ENCODE measurements around the gene ACP5. TPM values are rescaled to one million over a fixed set of nuclear protein-coding genes. Genes with fewer than 3 reads are reported as not detected.

ACP5 gene
- total RNA-seq, 4 donors from 2014 or later, result 4.8 to 12.6 (median 10.7) TPM

DNA sequence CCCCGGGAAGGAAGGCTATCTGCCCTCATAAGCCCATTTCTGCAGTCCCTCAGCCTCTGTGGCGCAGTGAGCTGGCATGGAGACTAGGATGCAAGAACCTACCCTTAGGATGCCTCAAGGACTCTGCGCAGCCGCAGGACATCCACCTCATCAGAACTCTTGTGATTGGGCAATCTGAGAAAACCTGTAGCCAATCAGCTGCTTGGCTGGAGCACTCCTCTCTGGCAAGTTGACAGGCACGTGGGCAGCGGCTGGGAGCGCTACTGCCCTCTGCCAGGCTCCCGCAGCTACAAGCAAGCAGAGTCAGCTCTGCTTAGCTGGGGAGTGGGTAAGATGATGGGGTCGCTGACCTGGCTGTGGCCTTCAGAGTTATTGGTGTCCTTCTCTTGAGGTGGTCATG is 47.0 kb downstream of the ACP5 start:
- H3K4me1 ChIP-seq, result peaks cover 0 to 38% (median 13%) of the 10 kb centered on the region in 4 donors

DNA sequence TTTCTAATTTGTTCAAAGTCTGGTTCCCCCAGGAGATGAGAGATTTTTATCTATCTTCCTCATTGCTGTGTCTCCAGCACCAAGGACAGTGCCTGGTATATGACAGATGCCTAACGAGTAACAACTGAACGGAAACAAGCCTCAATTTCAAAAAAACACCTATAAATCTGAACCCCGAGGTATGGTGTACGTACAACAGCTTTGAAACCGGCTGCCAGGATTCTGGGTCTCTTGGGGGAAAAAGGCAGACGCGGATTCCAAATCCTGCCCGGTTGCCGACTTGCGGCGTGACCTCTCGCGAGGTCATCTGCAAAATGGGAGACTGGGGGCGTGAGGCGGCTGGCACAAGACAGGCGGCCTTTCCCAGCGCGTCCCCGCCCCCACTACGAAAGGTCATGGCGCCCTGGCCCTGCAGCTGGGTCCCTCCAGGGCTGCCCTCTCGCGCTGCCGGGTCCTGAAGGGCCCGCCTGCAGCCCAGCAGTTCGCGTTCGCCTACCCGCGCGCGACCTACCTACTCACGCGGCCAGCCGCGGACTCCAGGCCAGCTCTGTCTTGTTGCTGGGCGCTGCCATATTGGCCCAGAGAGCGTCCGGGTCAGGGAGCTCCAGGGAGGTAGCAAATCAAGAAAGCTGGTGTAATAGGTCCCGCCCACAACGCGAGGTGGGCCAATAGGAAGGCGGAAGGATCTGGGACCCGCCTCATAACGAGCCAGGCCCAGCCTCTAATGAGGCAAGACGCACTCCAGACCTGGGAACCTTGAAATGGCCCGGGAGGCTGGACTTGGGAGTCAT is 48.7 kb downstream of the ACP5 start, which contains the start of gene ECSIT:
Gene ECSIT, minus strand, starts transcription at position 584 of the 791 bp plus-strand sequence. CDS start 9,964 bp downstream, outside the sequence.
- Histone ChIP-seq H3K36me3 (peaks cover 0 to 24% (median 0%) of the 10 kb centered on the region in 3 donors), H3K9me3 (no peaks in the 10 kb centered on the region), H3K27ac (peak within 1 kb of the TSS; percentile 60 to 89 (median 87)), H3K4me1 (peaks cover 0 to 33% (median 12%) of the 10 kb centered on the region in 4 donors), H3K27me3 (no peaks in the 10 kb centered on the region), H3K4me3 (peak within 1 kb of the TSS; percentile 78 to 92 (median 84))
- TF ChIP-seq POLR2A (IDR thresholded peaks at IDR 0.05), result peak in 1 of 2 donors; percentile 48
- TF ChIP-seq EP300 (IDR thresholded peaks at IDR 0.05), result peak; percentile 41 to 84
- TF ChIP-seq, protein P1, sequence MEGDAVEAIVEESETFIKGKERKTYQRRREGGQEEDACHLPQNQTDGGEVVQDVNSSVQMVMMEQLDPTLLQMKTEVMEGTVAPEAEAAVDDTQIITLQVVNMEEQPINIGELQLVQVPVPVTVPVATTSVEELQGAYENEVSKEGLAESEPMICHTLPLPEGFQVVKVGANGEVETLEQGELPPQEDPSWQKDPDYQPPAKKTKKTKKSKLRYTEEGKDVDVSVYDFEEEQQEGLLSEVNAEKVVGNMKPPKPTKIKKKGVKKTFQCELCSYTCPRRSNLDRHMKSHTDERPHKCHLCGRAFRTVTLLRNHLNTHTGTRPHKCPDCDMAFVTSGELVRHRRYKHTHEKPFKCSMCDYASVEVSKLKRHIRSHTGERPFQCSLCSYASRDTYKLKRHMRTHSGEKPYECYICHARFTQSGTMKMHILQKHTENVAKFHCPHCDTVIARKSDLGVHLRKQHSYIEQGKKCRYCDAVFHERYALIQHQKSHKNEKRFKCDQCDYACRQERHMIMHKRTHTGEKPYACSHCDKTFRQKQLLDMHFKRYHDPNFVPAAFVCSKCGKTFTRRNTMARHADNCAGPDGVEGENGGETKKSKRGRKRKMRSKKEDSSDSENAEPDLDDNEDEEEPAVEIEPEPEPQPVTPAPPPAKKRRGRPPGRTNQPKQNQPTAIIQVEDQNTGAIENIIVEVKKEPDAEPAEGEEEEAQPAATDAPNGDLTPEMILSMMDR (IDR thresholded peaks at IDR 0.05), result peak in 2 of 5 experiments; percentile 10 to 16
- 0 to 1% methylated on average over 22 of the region's 47 CpGs for WGBS, 2 donors
- DNase-seq (ENCODE audit: low spot score in 2 of 2), result peak; percentile 96 to 98

More for the DNA sequence above, 47.0 kb downstream of the ACP5 start:
- no peak overlapping the region for H3K4me3 ChIP-seq
- H3K27me3 ChIP-seq, result no peaks in the 10 kb centered on the region
- TF ChIP-seq EP300 (IDR thresholded peaks at IDR 0.05), result peak in 1 of 2 donors; percentile 6
- TF ChIP-seq, protein P1 (IDR thresholded peaks at IDR 0.05), result no peak
- TF ChIP-seq POLR2A (IDR thresholded peaks at IDR 0.05), result no peak
- peak in 1 of 2 donors; percentile 23 for DNase-seq (ENCODE audit: low spot score in 2 of 2)
- H3K27ac ChIP-seq, result no peak overlapping the region
- H3K9me3 ChIP-seq, result no peaks in the 10 kb centered on the region
- 23 to 24% methylated on average over 7 to 9 of the region's 9 CpGs for WGBS, 2 donors
- H3K36me3 ChIP-seq, result peaks cover 0 to 7% (median 0%) of the 10 kb centered on the region in 3 donors

Other genes with a start within 250 kb of the ACP5 start
- 10 to 100 TPM; 12.9 to 20.8 (median 17.9) TPM for gene RAB3D, start 238.0 kb downstream of the ACP5 start, total RNA-seq
- gene TMEM205, start 231.4 kb downstream of the ACP5 start, total RNA-seq, result 100 to 1,000 TPM; 145 to 238 (median 189) TPM
- gene CCDC159, start 231.1 kb downstream of the ACP5 start, total RNA-seq, result 10 to 100 TPM; 23.2 to 33.7 (median 30.8) TPM
- 10 to 100 TPM; 20.1 to 82.2 (median 33.8) TPM for gene PLPPR2, start 222.2 kb downstream of the ACP5 start, total RNA-seq
- 1 to 10 TPM; 2.3 to 5.7 (median 2.8) TPM for gene SWSAP1, start 203.0 kb downstream of the ACP5 start, total RNA-seq
- gene EPOR, start 193.3 kb downstream of the ACP5 start, total RNA-seq, result 10 to 100 TPM in 1 of 4 donors, 1 to 10 TPM in 3; 3.5 to 10.0 (median 7.5) TPM
- gene RGL3, start 158.3 kb downstream of the ACP5 start, total RNA-seq, result 10 to 100 TPM in 2 of 4 donors, 1 to 10 TPM in 2; 5.7 to 17.9 (median 11.0) TPM
- gene ODAD3, start 142.5 kb downstream of the ACP5 start, total RNA-seq, result 1 to 10 TPM in 1 of 4 donors, under 1 TPM in 1, not detected in 2; 0.42 to 1.3 TPM
- 100 to 1,000 TPM in 1 of 4 donors, 10 to 100 TPM in 3; 94.0 to 101 (median 97.4) TPM for gene PRKCSH, start 142.0 kb downstream of the ACP5 start, total RNA-seq
- gene ELAVL3, start 96.6 kb downstream of the ACP5 start, total RNA-seq, result not detected
- gene ZNF653, start 71.8 kb downstream of the ACP5 start, total RNA-seq, result 10 to 100 TPM in 2 of 4 donors, 1 to 10 TPM in 2; 7.2 to 22.9 (median 11.7) TPM
- gene ECSIT, start 48.5 kb downstream of the ACP5 start, total RNA-seq, result 10 to 100 TPM; 45.2 to 81.6 (median 58.4) TPM
- gene CNN1, start 38.8 kb downstream of the ACP5 start, total RNA-seq, result 10 to 100 TPM; 21.3 to 43.3 (median 27.3) TPM
- 10 to 100 TPM; 26.8 to 34.1 (median 28.9) TPM for gene ELOF1, start 18.4 kb downstream of the ACP5 start, total RNA-seq
- 10 to 100 TPM in 3 of 4 donors, 1 to 10 TPM in 1; 9.0 to 30.8 (median 12.2) TPM for gene ZNF627, start 19.8 kb upstream of the ACP5 start, total RNA-seq
- gene ZNF823, start 161.3 kb upstream of the ACP5 start, total RNA-seq, result 10 to 100 TPM in 2 of 4 donors, 1 to 10 TPM in 2; 8.1 to 16.5 (median 10.0) TPM
- gene ZNF441, start 189.4 kb upstream of the ACP5 start, total RNA-seq, result 10 to 100 TPM; 13.8 to 18.1 (median 15.8) TPM
- 1 to 10 TPM; 2.1 to 3.9 (median 2.8) TPM for gene ZNF491, start 220.9 kb upstream of the ACP5 start, total RNA-seq
- 10 to 100 TPM in 3 of 4 donors, 1 to 10 TPM in 1; 6.3 to 14.5 (median 10.2) TPM for gene ZNF440, start 236.6 kb upstream of the ACP5 start, total RNA-seq